DMS79 (cell line): ENCODE measurements around the gene BUB3.

Experiments used
- DNase-seq: peaks from one replicate; lab custom pipeline; 2025; lab: John Stamatoyannopoulos, UW

BUB3 gene

GRCh38 chr10:123204127-123204461 lies 49.9 kb downstream of the BUB3 start:
- no peak for DNase-seq

- no peak for DNase-seq
Measured at GRCh38 chr10:123205041-123205440, 50.8 kb downstream of the BUB3 start.

GRCh38 chr10:123212063-123212462 lies 57.9 kb downstream of the BUB3 start:
- DNase-seq = no peak

GRCh38 chr10:123212640-123213039 lies 58.4 kb downstream of the BUB3 start:
- DNase-seq = no peak

DNA sequence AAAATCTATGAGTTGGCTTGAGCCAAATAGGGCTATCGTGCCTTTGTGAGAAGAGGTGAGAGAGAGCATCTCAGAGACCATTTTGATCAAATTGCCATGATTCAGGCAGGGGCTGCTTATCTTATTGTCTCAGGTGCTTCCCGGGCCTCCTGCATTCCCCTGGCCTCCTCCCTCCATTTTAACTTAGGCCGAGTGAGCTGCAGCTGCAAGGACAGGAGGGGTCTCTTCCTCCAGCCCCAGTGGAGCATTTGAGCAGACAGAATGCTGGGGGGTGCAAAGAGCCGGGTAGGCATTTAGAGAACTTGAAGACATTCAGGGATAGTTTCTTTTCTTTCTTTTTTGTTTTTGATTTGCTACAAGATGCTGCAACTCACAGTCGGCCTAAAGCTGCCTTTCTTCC lies 59.0 kb downstream of the BUB3 start:
- DNase-seq = no peak
